Measurements from ENCODE around the gene WDR87. TPM values are rescaled to one million over a fixed set of nuclear protein-coding genes. Genes with fewer than 3 reads are reported as not detected.

The WDR87 gene
- not detected for total RNA-seq

GRCh38 chr19:37905946-37906868 lies at the start of gene WDR87:
WDR87 (minus strand) TSS chr19:37906594; CDS start chr19:37898239, 8,355 bp downstream.

DNA sequence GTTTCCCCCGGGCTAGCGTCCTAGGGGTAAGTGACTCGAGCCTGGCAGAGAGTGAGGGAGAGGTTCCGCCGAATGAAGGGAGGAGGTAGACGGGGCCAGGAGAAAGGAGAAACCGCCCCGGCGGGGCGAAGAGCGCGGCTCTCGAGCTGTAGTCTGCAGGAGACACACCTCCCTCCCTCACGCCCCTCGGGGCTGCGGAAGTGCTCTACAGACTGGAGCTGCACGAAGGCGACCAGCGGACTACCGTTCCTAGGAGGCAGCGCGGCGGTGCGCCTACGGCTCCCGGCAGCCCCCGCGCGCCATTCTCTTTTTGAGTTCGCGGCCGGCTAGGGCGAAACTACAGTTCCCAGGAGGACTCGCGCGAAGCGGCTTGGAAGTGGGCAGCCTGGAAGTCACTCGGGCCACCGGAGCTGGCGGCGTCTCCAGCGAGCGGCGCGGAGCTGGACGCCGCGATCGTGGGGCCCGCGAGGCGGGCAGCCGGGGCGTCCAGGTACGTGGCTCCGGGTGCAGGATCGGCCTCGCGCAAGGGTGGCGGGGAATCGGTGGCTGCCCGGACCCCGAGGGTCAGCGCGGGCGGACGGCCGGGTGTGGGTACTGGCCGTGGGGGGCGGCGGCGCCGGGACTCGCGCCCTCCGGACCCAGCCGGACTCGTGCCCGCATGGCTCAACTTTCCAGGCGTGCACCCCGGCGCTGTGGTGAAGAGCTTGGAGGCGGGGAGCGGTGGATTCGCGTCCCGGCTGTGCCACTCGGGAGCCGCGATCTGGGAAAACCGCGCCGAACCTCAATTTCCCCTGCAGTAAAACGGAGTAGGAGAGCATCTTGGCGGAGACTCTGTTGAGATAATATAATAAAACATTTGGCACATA lies 708 bp upstream of the WDR87 start, which contains the start of gene SIPA1L3:
Gene SIPA1L3 (plus strand): TSS at position 340 of the 866 bp plus-strand sequence. CDS start 174,358 bp downstream, outside the sequence.

Other genes with a start within 250 kb of the WDR87 start
- 1 to 10 TPM; 5.6 TPM for gene ZNF607, start 186.8 kb downstream of the WDR87 start, total RNA-seq
- 10 to 100 TPM in 1 of 2 experiments, 1 to 10 TPM in 1; 9.6 to 11.3 TPM for gene ZNF573, start 127.0 kb downstream of the WDR87 start, total RNA-seq
- gene SIPA1L3, start 614 bp upstream of the WDR87 start, total RNA-seq: 10 to 100 TPM; 23.9 to 24.2 TPM